Measurements from ENCODE around the gene ASPG. TPM values are rescaled to one million over a fixed set of nuclear protein-coding genes. Genes with fewer than 3 reads are reported as not detected.

ASPG gene
- total RNA-seq, 4 donors from 2014 or later, result 26.0 to 38.5 (median 28.2) TPM

DNA sequence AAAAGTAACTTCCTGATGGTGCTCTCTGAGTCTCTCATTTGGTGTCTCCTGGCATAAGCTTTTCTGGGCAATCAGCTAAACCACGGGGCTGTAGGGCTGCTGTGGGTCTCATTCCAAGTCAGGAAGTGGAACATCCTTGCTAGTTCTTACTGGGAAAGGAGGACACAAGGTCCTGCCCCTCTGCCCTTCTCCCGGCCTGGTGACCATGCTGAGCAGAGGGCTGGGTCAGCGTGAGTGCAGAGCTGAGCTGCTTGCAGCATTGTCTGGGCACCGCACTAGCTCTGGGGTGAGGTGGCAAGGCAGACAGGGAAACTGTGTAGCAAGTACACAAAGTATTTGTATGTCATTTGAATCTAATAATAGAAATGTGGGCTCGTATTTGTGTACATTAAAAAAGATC lies 45.0 kb upstream of the ASPG start:
- WGBS, result 55% methylated on average over 5 of the region's 5 CpGs
- Histone ChIP-seq H3K27me3 (peaks cover 32% of the 10 kb centered on the region), H3K9me3 (no peaks in the 10 kb centered on the region), H3K27ac (no peak overlapping the region), H3K36me3 (no peaks in the 10 kb centered on the region), H3K4me3 (no peak overlapping the region), H3K4me1 (no peaks in the 10 kb centered on the region)
- DNase-seq (ENCODE audit: low spot score in 2 of 2), result no peak
- TF ChIP-seq POLR2A (IDR thresholded peaks at IDR 0.05), result no peak
- no peak for TF ChIP-seq POLR2AphosphoS5 (IDR thresholded peaks at IDR 0.05)
- TF ChIP-seq EP300 (IDR thresholded peaks at IDR 0.05), result no peak
- TF ChIP-seq, protein P1, sequence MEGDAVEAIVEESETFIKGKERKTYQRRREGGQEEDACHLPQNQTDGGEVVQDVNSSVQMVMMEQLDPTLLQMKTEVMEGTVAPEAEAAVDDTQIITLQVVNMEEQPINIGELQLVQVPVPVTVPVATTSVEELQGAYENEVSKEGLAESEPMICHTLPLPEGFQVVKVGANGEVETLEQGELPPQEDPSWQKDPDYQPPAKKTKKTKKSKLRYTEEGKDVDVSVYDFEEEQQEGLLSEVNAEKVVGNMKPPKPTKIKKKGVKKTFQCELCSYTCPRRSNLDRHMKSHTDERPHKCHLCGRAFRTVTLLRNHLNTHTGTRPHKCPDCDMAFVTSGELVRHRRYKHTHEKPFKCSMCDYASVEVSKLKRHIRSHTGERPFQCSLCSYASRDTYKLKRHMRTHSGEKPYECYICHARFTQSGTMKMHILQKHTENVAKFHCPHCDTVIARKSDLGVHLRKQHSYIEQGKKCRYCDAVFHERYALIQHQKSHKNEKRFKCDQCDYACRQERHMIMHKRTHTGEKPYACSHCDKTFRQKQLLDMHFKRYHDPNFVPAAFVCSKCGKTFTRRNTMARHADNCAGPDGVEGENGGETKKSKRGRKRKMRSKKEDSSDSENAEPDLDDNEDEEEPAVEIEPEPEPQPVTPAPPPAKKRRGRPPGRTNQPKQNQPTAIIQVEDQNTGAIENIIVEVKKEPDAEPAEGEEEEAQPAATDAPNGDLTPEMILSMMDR (IDR thresholded peaks at IDR 0.05), result no peak

DNA sequence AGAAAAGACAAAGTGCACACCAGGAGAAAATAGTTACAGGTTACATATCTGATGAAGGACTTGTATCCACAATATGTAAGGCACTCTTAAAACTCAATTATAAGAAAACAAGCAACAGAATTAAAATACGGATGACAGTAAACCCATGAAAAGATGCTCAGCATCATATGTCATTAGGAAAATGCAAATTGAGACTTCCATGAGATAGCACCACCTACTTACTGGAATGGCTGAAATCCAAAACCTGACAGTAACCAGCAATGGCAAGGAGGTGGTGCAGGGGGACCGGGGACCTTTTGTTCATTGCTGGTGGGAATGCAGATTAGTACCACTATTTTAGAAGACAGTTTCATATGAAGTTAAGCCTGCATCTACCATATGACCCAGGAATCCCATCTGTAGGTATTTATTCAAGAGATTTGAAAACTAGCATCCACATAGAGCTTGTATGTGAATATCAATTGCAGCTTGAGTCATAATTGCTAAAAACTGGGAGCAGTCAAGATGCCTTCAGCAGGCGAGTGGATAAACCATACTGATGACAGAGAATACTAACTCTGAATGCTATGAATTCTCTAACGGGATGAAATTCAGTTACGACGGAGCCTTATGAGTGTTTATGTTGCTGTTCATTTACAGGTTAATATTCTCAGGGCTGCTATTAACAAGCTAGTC lies 43.9 kb upstream of the ASPG start:
- no peak for DNase-seq (ENCODE audit: low spot score in 2 of 2)
- no peak for TF ChIP-seq EP300 (IDR thresholded peaks at IDR 0.05)
- TF ChIP-seq POLR2A (IDR thresholded peaks at IDR 0.05), result no peak
- TF ChIP-seq, protein P1 (IDR thresholded peaks at IDR 0.05), result no peak
- no peak for TF ChIP-seq POLR2AphosphoS5 (IDR thresholded peaks at IDR 0.05)
- Histone ChIP-seq H3K36me3 (no peaks in the 10 kb centered on the region), H3K27me3 (peaks cover 29% of the 10 kb centered on the region), H3K4me1 (no peaks in the 10 kb centered on the region), H3K4me3 (no peak overlapping the region), H3K9me3 (no peaks in the 10 kb centered on the region), H3K27ac (no peak overlapping the region)
- 89% methylated on average over 6 of the region's 6 CpGs for WGBS

DNA sequence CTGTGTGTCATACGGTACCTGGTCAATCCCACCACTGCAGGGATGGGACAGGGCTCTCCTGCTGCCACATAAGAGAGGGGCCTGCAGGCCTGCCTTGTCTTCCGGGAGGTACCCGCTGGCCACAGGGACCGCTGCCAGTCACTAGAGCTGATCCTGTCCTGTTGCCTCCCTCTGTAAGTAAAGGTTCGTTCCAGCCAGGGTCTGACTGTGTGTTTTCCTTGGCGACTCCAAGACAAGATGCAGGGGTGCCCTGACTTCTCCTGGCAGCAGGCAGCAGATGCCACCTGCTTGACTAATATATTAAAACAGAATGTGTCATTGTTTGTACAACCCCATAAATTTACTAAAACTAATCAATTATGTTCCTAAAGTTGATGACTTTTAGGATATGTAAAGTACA lies 41.5 kb upstream of the ASPG start:
- H3K36me3 ChIP-seq, result no peaks in the 10 kb centered on the region
- H3K27ac ChIP-seq, result no peak overlapping the region

DNA sequence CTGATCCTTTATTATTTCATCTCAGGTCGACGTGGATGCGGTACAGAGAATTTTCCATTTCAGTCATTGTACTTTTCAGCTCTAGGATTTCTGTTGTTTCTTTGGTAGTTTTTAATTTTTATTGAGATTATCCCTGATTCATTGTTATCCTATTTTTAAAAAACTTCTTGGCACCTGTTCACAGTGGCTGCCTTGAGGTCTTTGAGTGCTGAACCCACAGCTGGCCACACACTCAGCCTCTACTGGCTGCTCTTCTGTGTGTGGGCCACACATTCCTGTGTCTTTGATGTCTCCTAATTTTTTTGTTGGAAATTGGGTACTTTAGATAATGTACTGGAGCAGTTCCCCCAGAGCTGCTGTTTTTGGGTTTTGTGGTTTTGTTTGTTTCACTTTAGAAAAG lies 37.7 kb upstream of the ASPG start:
- 96% methylated on average over 3 of the region's 3 CpGs for WGBS
- TF ChIP-seq, protein P1 (IDR thresholded peaks at IDR 0.05), result no peak
- TF ChIP-seq POLR2A (IDR thresholded peaks at IDR 0.05) (no peak), POLR2AphosphoS5 (IDR thresholded peaks at IDR 0.05) (no peak), EP300 (IDR thresholded peaks at IDR 0.05) (no peak)
- Histone ChIP-seq H3K27me3 (no peaks in the 10 kb centered on the region), H3K4me1 (no peaks in the 10 kb centered on the region), H3K27ac (no peak overlapping the region), H3K36me3 (no peaks in the 10 kb centered on the region), H3K9me3 (no peaks in the 10 kb centered on the region), H3K4me3 (no peak overlapping the region)
- no peak for DNase-seq (ENCODE audit: low spot score in 2 of 2)

More for the DNA sequence above, 41.5 kb upstream of the ASPG start:
- H3K4me1 ChIP-seq, result no peaks in the 10 kb centered on the region
- no peaks in the 10 kb centered on the region for H3K9me3 ChIP-seq
- TF ChIP-seq, protein P1 (IDR thresholded peaks at IDR 0.05), result no peak
- TF ChIP-seq POLR2A (IDR thresholded peaks at IDR 0.05), result no peak
- no peak for TF ChIP-seq EP300 (IDR thresholded peaks at IDR 0.05)
- TF ChIP-seq POLR2AphosphoS5 (IDR thresholded peaks at IDR 0.05), result no peak
- 87% methylated on average over 5 of the region's 6 CpGs for WGBS
- no peak for DNase-seq (ENCODE audit: low spot score in 2 of 2)
- H3K27me3 ChIP-seq, result peaks cover 10% of the 10 kb centered on the region
- no peak overlapping the region for H3K4me3 ChIP-seq

- no peaks in the 10 kb centered on the region for H3K36me3 ChIP-seq
- no peaks in the 10 kb centered on the region for H3K4me1 ChIP-seq
- no peak overlapping the region for H3K4me3 ChIP-seq
- no peaks in the 10 kb centered on the region for H3K27me3 ChIP-seq
- WGBS, result 72% methylated on average over 2 of the region's 2 CpGs
- no peaks in the 10 kb centered on the region for H3K9me3 ChIP-seq
- TF ChIP-seq POLR2AphosphoS5 (IDR thresholded peaks at IDR 0.05) (no peak), POLR2A (IDR thresholded peaks at IDR 0.05) (no peak), EP300 (IDR thresholded peaks at IDR 0.05) (no peak)
- TF ChIP-seq, protein P1 (IDR thresholded peaks at IDR 0.05), result no peak
- no peak for DNase-seq (ENCODE audit: low spot score in 2 of 2)
- H3K27ac ChIP-seq, result peak overlapping the region; percentile 64
These were observed 36.6 kb upstream of the ASPG start for GRCh38 chr14:104048758-104049507.
